Colonic mucosa (tissue), 4 donors: Measurements from ENCODE around the gene MPG. TPM values are rescaled to one million over a fixed set of nuclear protein-coding genes. Genes with fewer than 3 reads are reported as not detected.

Source experiments
- DNase-seq: peaks from one replicate; pipeline ENCODE4 v3.0.0-alpha.2; 2020
- H3K27ac ChIP-seq: fragments of 200-600 bp; one replicate; pipeline ENCODE4 v1.8.0; 2021
- H3K27me3 ChIP-seq: fragments of 200-600 bp; one replicate; pipeline ENCODE4 v1.8.0; 2021
- H3K36me3 ChIP-seq: fragments of 200-600 bp; one replicate; pipeline ENCODE4 v1.8.0; 2021
- H3K4me1 ChIP-seq: fragments of 200-600 bp; one replicate; pipeline ENCODE4 v1.8.0; 2021; ENCODE audit warnings: mild to moderate bottlenecking
- H3K4me3 ChIP-seq: fragments of 200-600 bp; one replicate; pipeline ENCODE4 v1.8.0; 2021
- H3K9ac ChIP-seq, 2 donors: one replicate each; pipeline ENCODE4 v1.7.0; 2013; ENCODE audit warnings: control low read depth in 2 of 2, low read depth in 2 of 2, low read length in 2 of 2
- H3K9me3 ChIP-seq: fragments of 200-600 bp; one replicate; pipeline ENCODE4 v1.8.0; 2021
- intact Hi-C: fragments of 100-400 bp; cut with DNase I; formaldehyde crosslinking; loops from one replicate; pipeline ENCODE4 v1.14.1; 2022
- total RNA-seq, 2 donors: library from RNA; stranded (reverse); fragmentation: NEBNext Ultra II Directional in 1 of 2; extraction: Animal tissue kit (Norgen Biotek cat#: 25700) in 1 of 2; gene quantifications; one replicate each; pipeline ENCODE4 v1.2.1, GENCODE V29; 2021
- TF ChIP-seq, protein P1 (sequence below): fragments of 200-600 bp; IDR thresholded peaks from one replicate; pipeline ENCODE4 v1.8.0; 2022; ENCODE audit warnings: antibody characterized with exemption, mild to moderate bottlenecking
- donor health status: healthy.
- donor health status: DM: no; HTN: no; CAD: no.
- donor health status: DM: no; HTN: no; CAD: no.

Gene MPG
- total RNA-seq, 2 donors from 2014 or later = 39.3 to 42.1 TPM

DNA sequence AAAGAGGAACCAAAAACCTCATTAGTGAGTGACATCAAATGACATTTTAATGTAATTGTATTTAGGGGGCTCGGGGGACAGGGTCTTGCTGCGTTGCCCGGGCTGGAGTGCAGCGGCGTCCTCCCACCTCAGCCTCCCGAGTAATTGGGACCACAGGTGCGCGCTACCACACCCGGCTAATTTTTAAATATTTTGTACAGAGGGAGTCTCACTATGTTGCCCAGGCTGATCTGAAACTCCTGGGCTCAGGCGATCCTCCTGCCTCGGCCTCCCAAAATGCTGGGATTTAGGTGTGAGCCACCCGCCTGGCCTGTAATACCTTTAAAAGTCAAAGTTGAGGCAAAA is 23.8 kb upstream of the MPG start:
- TF ChIP-seq, protein P1, sequence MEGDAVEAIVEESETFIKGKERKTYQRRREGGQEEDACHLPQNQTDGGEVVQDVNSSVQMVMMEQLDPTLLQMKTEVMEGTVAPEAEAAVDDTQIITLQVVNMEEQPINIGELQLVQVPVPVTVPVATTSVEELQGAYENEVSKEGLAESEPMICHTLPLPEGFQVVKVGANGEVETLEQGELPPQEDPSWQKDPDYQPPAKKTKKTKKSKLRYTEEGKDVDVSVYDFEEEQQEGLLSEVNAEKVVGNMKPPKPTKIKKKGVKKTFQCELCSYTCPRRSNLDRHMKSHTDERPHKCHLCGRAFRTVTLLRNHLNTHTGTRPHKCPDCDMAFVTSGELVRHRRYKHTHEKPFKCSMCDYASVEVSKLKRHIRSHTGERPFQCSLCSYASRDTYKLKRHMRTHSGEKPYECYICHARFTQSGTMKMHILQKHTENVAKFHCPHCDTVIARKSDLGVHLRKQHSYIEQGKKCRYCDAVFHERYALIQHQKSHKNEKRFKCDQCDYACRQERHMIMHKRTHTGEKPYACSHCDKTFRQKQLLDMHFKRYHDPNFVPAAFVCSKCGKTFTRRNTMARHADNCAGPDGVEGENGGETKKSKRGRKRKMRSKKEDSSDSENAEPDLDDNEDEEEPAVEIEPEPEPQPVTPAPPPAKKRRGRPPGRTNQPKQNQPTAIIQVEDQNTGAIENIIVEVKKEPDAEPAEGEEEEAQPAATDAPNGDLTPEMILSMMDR = no peak
- Histone ChIP-seq H3K4me3 (peak overlapping the region; percentile 92), H3K36me3 (no peaks in the 10 kb centered on the region), H3K9me3 (no peaks in the 10 kb centered on the region), H3K27me3 (no peaks in the 10 kb centered on the region), H3K27ac (peak overlapping the region; percentile 44), H3K4me1 (no peaks in the 10 kb centered on the region), H3K9ac (peak overlapping the region; percentile 75 to 81)
- intact Hi-C loops = no loop called here
- no peak for DNase-seq

DNA sequence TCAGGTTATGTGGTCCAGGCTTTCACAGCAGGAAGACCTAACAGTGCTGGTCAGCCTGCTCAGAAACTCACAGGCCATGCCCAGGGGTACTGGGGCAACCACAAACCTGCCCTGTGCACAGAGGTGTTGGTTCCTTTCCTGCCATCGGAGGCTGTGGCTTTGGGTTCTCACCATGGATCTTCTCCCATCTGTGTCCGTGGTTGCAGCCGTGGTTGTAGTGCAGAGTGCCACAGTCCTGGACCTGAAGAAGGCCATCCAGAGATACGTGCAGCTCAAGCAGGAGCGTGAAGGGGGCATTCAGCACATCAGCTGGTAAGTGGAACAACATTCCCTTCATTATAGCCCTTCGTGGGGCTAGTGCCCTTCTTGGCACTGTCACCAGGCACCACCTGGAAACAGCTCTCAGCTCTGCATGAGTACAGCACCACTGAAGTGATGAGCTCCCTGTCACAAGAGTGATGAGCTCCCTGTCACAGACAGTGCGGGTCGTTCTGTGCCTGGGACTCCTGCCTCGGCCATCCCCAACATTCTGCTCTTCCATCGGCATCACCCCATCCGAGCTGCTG is 22.4 kb upstream of the MPG start:
- no peak for DNase-seq
- intact Hi-C loops = no loop called here
- no peak overlapping the region for H3K27ac ChIP-seq
- no peaks in the 10 kb centered on the region for H3K9me3 ChIP-seq
- H3K4me3 ChIP-seq = no peak overlapping the region
- no peaks in the 10 kb centered on the region for H3K27me3 ChIP-seq
- no peaks in the 10 kb centered on the region for H3K4me1 ChIP-seq
- TF ChIP-seq, protein P1 = no peak
- no peak overlapping the region for H3K9ac ChIP-seq
- H3K36me3 ChIP-seq = no peaks in the 10 kb centered on the region

DNA sequence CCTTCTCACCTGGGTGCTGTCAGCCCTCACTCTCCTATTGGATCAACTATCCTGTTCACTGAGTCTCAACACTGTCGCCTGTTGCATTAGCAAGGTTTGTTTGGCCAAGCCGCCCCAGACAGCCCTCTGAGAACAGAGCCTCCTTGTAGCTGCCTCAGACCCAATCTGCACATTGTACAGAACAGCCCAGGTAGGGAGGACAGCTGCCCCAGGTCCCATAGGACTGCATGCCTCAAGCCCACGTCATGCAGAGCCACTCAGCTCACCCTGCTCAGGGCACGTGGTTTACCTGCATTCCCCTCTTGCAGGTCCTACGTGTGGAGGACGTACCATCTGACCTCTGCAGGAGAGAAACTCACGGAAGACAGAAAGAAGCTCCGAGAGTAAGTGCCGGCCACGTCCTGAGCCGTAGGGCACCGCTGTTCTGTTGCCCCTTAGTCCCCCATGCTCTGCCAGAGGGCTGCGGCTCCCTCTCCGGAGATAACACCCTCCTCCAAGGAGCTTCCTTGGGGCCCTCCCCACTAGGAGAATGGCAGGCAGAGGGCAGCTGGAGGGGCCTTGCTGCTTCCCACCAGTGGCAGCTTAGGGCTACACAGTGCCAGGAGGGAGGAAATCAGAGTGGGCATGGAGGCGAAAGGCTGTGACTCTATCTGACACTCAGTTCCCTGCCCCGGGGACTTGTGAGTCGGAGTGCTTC is 21.6 kb upstream of the MPG start:
- no peaks in the 10 kb centered on the region for H3K36me3 ChIP-seq
- no peaks in the 10 kb centered on the region for H3K4me1 ChIP-seq
- H3K4me3 ChIP-seq = no peak overlapping the region

DNA sequence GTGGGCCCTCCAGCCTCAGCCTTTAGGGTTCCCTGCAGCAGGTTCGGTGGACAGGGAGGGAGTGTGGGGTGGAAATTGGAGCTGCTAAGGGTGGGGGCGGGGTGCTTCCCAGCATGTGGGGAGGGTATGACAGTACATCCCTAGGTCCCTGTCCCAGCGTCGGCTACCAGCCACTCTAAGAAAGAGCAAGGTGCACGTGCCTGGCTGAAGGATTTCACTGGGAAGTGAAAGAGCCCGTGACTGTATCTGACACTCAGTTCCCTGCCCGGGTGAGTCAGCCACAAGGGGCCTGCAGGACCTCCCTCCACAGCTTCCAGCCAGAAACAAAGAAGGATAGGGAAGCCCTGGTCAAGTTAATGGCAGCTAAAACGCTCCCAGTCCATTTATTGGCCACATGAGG is 20.3 kb upstream of the MPG start:
- Histone ChIP-seq H3K27ac (no peak overlapping the region), H3K27me3 (no peaks in the 10 kb centered on the region), H3K36me3 (no peaks in the 10 kb centered on the region), H3K9ac (no peak overlapping the region), H3K4me1 (no peaks in the 10 kb centered on the region), H3K9me3 (no peaks in the 10 kb centered on the region), H3K4me3 (no peak overlapping the region)
- intact Hi-C loops = no loop called here
- TF ChIP-seq, protein P1 = no peak
- DNase-seq = no peak

More for the DNA sequence above, 21.6 kb upstream of the MPG start:
- intact Hi-C loops = no loop called here
- TF ChIP-seq, protein P1 = no peak
- no peaks in the 10 kb centered on the region for H3K27me3 ChIP-seq
- DNase-seq = no peak
- no peak overlapping the region for H3K27ac ChIP-seq
- H3K9ac ChIP-seq = no peak overlapping the region
- H3K9me3 ChIP-seq = no peaks in the 10 kb centered on the region

DNA sequence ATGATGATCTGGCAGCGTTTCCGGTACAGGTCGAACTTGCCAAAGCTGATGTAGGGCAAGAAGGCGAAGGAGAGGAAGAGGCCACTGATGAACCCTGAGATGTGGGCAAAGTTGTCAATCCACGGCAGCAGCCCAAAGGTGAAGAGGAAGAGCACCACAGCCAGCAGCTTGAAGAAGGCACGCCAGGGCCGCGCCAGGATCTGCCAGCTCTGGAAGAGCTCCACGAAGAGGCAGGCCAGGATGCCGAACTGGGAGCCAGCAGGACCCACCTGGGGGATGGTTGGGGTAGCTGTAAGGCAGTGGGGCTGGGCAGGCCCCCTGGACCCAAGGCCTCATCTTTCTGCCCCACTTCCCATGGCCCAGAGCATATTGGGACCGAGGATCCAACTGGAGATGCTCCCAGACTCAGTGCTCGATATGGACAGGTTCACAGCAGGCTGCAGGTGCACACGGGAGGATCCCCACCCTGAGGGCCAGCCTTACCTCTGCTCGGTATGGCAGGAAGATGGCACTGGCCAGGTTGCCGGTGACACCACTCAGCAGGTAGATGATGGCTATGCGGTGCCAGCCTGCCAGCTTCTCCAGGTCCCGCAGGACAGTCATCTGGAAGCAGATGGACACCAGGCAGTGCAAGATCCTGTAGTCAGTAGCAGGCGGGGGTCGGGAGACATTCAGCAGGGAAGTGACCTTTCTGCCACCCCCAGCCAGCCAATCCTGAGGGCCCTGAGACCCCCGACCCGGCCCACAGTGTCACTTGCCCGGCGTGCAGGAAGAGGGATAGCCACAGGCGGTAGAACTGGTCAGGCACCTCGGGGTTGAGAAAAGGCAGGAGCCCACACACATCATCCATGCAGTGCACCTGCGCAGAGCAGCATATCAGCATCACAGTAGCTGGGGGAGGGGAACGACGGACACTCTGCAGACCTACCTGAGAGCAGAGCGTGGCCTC is 19.3 kb upstream of the MPG start:
- Histone ChIP-seq H3K27me3 (no peaks in the 10 kb centered on the region), H3K36me3 (no peaks in the 10 kb centered on the region), H3K4me3 (no peak overlapping the region), H3K4me1 (no peaks in the 10 kb centered on the region), H3K9ac (no peak overlapping the region), H3K27ac (no peak overlapping the region), H3K9me3 (no peaks in the 10 kb centered on the region)
- intact Hi-C loops = no loop called here
- no peak for DNase-seq
- TF ChIP-seq, protein P1 = no peak
